ENCODE data around the gene SLC16A12.

Gene SLC16A12

DNA sequence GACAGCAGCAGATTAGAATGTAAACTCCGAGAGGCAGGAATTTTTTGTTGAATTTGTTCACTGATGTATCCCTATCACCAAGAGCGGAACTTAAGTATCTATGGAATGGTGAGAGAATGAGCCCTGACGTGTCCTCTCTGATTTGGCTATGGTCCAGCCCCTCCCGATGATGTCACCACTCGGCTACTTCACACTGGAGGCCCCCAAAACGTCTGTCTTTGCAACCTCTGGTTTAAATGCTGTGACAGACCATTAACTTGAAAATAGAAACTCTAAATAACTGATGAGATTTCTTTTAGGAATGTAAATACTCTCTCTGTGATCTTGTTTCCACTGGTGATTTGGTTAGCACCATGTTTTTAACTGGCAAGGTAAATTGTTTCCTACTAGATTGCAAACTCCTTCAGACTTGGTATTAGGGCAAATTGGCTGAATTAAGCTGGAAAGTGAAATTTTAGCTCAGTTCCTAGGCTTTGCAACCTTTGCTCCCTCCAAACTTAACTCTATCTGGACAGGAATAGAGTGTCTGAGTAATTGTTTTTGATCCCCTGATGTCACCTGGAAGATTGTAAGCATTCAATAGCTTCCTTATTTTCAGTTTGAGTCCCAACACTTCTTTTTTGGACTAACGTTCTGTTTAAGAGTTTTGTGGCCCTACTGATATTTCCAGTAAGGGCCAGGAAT, 19.1 kb downstream of the SLC16A12 start:
- in situ Hi-C loops (cut with MboI; ENCODE audit: low sequenced_read_pairs) = no loop called here

DNA sequence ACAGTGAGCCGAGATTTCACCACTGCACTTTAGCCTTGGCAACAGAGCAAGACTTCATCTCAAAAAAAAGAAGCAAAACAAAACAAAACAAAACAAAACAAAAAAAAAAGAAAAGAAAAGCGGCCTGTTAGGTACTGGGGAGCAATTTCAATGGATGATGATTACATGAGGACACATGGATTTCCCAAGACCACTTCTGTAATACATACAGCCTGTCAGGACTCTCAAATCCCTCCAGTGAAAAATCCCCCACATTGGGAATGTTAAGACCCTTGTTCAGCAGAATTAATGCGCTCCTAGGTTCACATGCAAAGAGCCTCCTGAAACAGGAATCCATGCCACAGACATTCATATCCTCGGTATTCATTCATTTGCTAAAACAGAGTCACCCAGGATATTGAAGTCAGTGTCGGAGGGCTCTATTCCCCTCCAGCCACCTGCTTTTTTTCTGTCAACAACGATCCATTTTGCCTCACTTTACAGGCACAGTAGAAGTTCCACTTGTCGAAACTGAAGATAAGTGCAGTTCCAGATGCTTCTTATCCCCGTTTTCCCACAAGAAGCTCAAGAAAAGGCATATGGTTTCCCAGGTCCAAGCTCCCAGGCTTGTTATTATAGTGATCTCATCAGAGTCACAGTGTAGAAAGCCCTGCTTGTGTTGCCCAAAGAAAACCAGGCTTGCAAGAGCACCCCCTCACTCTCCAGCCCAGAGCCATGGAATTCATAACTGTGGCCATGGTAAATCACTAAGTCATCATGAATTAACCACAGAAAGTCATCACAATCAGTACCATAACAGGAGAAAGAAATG, 20.2 kb downstream of the SLC16A12 start:
- in situ Hi-C loops (cut with MboI; ENCODE audit: low sequenced_read_pairs) = no loop called here

DNA sequence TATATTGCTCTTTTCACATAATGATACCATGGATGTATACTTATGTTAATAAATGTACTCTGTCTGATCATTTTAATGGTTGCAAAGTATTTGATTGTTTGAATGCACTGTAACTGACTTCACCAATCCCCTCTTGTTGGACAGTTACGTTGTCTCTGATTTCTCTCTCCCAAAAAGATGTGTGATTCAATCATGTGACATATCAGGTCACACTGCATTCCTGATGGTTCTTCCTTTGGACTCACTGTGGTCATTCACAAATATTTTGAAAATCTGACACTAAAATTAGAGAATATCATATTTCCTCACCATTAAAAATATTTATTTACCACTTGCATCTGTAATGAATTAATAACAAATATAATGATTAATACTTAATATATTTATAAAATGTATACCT, 22.2 kb downstream of the SLC16A12 start:
- in situ Hi-C loops (cut with MboI; ENCODE audit: low sequenced_read_pairs) = no loop called here

DNA sequence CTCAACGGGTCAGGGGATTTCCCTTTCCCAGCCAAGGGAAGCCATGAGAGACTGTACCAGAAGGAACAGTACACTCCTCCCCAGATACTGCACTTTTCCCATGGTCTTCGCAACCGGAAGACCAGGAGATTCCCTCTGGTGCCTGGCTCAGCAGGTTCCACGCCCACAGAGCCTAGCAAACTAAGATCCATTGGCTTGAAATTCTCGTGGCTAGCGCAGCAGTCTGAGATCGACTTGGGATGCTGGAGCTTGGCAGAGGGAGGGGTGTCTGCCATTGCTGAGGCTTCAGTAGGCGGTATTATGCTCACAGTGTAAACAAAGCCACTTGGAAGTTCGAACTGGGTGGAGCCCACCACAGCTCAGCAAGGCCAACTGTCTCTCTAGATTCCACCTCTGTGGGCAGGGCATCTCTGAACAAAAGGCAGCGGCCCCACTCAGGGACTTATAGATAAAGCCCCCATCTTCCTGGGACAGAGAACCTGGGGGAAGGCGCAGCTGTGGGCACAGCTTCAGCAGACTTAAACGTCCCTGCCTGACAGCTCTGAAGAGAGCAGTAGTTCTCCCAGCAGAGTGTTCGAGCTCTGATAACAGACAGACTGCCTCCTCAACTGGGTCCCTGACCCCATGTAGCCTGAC, 29.6 kb downstream of the SLC16A12 start:
- in situ Hi-C loops (cut with MboI; ENCODE audit: low sequenced_read_pairs) = no loop called here

DNA sequence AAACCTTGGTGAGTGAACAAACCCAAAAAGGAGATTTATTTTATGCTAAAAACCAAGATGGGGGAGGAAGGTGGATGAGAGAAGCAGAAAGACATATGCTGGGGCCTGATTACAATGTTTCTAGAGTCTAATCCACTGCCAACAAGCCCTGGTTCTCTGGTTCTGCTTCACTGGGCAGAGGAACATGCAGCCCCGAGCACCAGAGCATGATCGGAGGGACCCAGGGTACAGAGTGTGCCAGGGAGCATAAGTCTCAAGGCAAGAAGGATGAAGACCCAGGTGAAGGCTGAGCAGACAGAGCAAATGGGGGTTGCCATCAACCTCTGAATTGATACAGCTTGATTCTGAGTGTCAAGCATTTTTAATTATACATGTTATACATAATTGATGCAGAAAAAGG, 30.7 kb downstream of the SLC16A12 start:
- in situ Hi-C loops (cut with MboI; ENCODE audit: low sequenced_read_pairs) = no loop called here

DNA sequence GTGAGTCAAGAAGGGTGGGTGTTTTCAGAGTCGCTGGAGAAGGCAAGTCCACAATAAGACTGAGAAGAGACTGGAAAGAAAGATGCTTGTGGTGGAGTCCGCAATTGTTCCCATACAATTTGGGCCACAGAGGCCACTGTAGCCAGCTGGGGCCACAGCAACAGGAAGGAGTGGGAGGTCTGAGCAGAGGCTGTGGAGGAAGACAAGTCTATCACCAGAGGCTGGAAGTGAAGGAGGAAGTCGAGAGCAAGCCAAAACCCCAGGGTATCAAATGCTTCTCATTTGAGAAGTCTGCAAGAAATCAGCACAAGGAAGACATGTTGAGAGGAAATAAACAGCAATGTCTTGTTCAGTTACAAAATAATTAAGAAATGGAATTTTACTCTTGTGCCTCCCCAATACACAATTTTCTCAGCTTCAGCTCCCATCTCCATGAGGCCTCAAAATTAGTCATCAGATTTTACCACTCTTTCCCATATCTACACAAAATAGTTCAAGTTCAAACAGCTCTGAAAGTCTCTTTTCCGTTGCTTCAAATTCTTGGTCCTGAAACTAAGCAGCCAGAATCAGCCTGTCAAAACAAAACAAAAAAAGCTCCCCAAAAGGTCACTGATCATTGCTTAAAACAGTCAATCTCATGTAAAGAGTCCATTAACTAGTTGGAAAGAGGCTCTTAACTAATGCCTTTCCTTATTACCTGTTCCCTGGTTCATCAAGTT, 31.6 kb downstream of the SLC16A12 start:
- in situ Hi-C loops (cut with MboI; ENCODE audit: low sequenced_read_pairs) = no loop called here

DNA sequence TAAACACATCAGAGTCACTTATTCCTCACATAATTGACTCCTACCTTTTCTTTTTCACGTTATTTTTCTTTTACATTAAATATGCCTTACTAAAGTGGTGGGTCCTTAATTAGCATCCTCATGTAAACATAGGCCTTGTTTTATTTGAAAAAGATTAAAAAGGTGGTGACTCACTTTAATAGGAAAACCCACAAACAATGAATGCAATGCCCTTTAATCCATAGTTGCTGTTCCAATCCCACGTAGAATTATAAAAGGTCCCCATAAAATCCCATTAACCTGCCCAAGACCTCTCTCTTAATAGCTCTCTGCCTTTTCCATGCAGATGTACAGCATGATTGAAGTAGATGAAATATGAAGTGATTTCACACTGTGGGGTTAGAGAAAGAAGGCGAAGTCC, 32.2 kb downstream of the SLC16A12 start:
- in situ Hi-C loops (cut with MboI; ENCODE audit: low sequenced_read_pairs) = no loop called here

DNA sequence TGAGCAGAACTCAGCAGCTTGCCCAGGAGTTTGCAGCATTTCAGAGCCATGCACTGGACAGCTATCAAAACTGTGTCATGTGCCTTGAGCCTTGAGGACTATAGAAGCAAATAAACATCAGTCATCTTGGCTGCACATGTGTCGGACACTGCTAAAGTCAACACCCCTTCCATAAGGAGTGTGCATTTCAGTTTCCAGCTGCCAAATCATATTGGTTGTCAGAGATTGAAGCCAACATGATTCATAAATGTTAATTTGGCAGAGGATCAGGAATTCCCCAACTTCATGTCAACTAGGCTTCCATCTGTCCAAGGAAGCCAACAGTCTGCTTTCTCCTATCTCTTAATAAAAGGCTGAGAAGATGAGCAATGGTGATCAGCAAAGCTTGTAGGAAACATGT, 32.8 kb downstream of the SLC16A12 start:
- in situ Hi-C loops (cut with MboI; ENCODE audit: low sequenced_read_pairs) = no loop called here

DNA sequence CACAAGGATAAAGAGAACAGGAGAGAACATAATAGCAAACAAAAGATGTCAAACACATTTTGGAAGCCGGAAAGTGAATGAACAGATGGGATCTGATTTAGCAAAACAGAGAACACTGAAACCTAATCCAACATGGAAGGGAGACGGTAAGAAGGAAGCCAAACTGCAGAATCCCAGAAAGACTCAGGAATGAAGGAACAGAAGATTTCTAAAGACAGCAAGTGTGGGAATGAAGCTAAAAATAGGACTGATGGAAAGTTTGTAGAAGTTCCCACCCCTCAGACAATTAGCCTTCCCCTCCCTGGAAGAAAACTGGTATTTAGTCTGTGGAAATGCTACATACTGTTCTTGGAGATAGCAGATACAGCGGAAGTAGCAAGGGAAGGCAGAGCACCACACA, 40.8 kb downstream of the SLC16A12 start:
- in situ Hi-C loops (cut with MboI; ENCODE audit: low sequenced_read_pairs) = no loop called here

DNA sequence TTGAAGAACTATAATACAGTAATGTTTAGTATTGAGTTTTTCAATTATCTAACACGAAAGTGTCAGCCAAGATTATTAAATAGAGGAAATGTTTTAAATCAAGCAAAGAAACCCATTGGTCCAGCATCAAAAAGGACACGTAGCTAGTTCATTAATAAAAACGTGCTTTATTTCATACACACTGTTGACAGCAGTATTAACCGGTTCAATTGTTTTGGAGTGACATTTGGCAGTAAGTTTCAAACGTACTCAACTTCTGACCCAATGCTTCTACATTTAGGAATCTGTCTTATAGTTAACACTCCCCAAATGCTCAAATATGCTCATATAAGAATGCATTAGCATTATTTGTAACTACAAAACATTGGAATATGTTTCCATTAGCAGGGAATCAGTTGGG, 41.3 kb downstream of the SLC16A12 start:
- in situ Hi-C loops (cut with MboI; ENCODE audit: low sequenced_read_pairs) = no loop called here

DNA sequence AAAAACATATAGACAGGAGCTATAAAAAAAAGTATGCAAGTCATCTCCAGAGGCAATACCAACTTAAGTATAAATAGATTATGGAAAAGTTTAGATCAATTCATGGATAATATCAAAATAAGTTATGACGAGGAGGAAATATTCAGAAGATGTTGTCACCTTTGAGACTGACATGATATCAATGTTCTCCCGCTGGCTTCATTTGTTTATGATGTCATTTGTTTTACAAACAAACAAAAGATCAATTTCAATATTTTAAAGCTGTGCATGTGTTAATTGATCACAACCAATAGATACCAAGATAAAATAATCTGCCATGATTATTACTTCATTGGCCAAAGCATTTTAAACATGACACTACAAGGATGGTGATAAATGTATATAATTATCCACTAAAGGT, 43.5 kb downstream of the SLC16A12 start:
- in situ Hi-C loops (cut with MboI; ENCODE audit: low sequenced_read_pairs) = no loop called here

DNA sequence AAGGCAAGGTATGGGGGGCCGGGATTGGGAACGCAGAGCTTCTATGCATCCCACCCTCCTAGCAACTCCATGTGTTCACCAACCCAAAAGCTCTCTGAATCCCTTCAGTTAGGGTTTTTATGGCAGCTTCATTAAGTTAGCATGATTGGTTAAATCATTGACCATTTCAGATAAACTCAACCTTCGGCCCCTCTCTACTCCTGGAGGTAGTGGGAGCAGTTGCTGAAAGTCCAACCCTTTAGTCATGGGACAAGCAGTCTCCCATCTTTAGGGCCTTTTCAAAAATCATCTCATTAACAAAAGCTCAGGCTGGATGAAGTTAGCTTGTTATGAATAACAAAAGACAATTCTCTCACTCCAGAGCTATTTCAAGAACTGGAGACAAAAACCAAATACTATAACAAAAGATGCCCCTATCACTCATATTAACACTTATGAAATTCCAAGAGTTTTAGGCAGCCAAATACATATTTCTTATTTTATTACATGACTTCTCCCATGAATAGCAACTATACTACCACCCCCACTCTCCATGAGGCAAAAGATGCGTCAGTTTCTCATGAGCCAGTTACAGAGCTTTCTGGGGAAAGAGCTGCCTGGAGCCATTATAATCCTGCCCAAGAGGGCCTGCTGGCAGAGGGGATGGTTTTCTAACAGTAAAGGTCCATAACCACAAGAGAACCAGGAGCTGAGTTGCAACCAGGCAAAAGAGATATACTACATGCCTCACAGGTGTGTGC, 44.6 kb downstream of the SLC16A12 start:
- in situ Hi-C loops (cut with MboI; ENCODE audit: low sequenced_read_pairs) = no loop called here

DNA sequence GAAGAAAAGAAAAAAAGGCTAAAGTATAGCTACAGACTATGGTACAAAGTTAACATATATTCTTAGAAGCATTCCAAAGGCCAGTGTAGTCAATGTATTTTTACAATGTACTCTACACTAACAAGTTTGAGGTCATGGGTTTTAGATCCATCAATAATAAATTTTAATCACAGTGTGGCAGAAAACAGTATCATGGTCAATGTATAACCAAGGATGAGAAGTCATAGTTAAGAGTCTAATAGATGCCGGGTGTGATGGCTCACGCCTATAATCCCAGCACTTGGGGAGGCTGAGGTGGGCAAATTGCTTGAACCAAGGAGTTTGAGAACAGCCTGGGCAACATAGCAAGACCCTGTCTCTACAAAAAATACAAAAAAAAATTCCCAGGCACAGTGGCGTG, 53.1 kb downstream of the SLC16A12 start:
- in situ Hi-C loops (cut with MboI; ENCODE audit: low sequenced_read_pairs) = no loop called here

DNA sequence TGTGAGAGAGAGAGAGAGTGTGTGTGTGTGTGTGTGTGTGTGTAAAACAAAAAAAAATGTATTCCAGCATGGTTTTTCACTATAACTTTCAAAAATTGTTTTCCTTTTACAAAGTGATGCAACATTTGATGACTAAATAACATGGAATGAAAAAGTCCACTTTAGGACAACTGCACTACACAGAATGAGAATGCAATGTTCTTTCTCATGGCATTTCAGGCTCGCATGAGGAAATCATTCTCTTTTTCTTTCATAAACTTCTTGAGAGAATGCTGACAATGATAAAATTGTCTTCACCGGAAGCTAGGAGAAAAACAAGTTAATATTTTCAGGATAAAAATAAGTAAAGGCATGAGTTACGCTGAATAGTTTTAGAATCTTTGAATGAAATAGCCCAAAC, 53.7 kb downstream of the SLC16A12 start:
- in situ Hi-C loops (cut with MboI; ENCODE audit: low sequenced_read_pairs) = no loop called here

DNA sequence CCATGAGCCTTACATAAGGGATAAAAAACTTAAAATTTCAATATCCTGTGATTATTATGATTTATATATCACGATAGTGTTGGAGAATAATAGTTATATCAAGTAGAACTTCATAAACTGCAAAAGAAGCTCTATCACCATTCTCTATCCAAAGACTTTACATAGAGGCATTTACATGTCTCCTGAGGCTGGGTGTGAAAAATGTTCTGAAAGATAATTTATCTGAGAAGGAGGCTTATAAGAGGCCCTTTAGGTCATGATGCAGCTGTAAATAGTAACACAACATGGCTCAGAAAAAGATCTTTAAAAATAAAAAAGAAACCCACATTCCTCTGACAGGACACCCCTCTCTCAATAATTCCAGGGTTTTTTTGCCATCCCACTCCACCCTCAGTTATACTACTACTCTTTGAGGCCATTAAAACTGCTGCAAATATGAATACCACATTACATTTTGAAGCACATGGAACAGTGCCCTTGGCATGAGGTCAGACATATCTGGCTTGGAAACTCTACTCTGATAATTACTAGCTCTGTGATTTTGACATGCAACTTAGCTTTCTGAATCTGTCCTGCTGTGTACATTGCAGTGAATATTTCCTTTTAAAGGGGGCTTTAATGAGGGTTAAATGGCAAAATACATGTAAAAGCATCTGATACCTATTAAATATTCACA, 55.5 kb downstream of the SLC16A12 start:
- in situ Hi-C loops (cut with MboI; ENCODE audit: low sequenced_read_pairs) = no loop called here

DNA sequence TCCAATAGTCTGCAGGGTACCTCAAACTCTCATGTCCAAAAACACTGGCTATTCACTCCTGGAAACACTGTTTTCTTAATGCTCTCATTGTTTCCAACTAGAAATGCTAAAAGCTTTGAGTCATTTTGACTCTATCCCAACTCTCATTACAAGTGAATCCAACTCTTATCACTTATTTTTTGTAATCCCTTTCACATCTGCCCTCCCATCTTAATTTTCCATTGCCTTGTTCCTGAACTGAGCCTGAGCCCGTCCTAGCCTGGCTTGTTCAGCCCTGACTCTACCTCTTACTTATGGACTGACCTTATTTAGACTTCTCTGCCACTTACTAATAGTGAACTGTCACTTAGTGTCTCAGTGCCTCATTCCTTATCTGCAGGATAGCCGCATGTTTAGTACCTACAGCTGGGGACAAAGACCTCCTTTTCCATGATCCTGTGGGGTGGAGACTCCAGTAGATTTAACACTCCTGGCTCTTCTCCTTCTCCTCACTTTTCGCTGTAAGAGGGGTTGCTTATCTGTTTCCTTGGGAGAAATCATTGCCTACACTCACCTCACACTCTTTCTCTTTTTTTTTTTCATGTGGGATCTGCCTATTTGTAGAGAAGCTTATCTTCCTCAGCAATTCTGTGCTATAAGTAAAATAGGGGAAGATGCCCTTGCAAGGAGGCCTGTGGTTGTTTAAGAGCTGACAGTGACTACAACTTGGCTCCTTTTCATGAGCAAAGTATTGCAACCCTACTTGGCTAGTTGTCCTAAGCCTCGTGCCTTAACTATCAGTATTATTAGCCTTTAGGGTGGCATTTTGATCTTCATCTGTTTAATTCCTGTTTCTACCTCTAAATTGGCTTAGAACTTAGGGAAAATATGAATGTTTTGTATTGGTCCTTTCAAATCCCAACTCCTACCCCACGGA, 56.4 kb downstream of the SLC16A12 start:
- in situ Hi-C loops (cut with MboI; ENCODE audit: low sequenced_read_pairs) = no loop called here

DNA sequence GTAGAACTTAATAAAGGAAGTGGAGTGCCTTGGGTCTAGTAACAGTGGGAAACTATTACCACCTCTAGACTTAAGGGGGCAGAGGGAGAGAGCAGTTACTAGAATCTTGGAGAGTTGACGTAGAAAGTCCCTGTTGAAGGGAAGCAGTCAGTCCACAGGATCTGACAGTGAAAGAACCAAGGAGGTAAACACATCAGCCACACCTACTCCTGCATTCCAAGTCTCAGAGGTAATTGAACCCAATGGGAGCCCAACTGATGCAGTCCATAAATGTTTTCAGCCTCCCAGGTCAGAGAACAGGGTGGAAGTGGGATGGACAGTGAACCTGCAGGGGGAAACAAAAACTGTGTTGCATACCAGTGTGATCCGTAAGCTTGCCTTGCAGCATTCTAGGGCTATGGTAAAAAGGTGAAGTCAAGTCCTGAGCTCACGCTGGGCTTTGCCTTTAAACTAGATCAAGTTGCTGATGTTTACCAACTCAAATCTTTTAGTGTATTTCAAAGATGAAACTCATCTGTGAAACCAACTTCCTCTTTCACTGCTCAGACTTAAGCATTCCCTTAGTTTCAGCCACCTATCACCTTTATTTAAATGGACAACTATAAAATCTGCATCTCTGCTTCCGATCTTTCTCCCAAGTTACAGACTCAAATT, 57.2 kb downstream of the SLC16A12 start:
- in situ Hi-C loops (cut with MboI; ENCODE audit: low sequenced_read_pairs) = no loop called here

DNA sequence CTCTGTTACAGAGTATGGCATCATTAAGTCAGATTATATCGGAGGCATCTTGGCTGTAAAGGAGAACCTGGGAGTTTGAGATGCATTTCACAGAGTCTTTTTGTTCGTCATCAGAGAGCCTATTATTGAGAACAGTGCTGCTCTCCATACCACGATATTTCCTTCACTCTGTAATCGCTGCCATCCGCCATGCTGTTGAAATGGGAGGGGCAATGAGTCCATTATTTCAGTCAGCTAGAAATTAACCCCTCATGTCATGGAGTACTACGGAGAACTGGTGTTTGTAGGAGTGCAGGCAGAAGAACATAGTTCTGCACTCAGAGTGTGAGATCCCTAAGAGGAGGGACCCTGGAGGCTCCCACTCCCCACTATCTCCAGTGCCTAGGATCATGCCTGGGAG, 59.2 kb downstream of the SLC16A12 start:
- in situ Hi-C loops (cut with MboI; ENCODE audit: low sequenced_read_pairs) = no loop called here

DNA sequence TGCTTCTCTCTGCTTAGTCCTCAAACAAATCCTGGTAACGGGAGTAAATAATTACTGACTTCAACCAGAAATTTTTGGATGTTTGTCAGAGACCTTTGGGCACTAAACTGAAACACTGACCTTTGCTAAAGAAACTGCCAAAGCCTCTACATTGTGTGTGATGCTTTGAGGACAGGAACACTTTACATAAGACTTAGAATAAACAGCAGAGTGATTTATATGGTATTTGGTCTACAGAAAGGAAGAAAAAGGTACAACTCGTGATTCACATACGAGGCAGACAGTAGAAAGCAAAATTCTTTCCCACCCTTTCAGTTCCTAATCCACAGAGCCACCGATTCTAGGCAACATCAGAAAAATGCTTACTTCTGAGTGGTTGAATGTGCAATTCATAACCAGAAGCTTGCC, 59.8 kb downstream of the SLC16A12 start:
- in situ Hi-C loops (cut with MboI; ENCODE audit: low sequenced_read_pairs) = no loop called here
